ENCODE results near the gene PLA2G2A. TPM values are rescaled to one million over a fixed set of nuclear protein-coding genes. Genes with fewer than 3 reads are reported as not detected.

Gene PLA2G2A
- total RNA-seq, 1 donor = 0.27 TPM

- peak; percentile 99 for TF ChIP-seq CTCF (IDR thresholded peaks at IDR 0.05; ENCODE audit: insufficient read depth, low read length)
- DNase-seq (ENCODE audit: low read depth) = peak; percentile 82
- H3K4me3 ChIP-seq (ENCODE audit: low read depth, low read length) = no peak overlapping the region
Measured at GRCh38 chr1:19974822-19975416, 4.5 kb downstream of the PLA2G2A start.

DNA sequence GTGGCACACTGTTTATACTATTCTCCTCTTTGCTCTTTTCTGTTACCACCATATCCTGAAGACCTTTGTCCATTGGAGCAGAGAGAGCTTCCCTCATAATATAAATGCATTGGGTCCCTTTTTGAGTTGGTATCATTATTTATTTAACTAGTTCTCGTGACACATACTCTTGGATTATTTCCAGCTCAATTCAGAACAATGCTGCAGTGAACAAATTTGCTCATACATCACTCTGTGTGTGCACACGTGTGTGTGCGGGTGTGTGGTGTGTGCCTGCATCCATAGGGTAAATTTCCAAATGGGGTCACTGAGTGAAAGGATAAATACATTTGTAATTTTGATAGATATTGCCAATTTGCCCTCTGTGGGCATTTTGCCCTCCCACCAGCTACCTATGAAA, 5.8 kb downstream of the PLA2G2A start:
- DNase-seq (ENCODE audit: low read depth) = peak; percentile 13
- no peak for TF ChIP-seq CTCF (IDR thresholded peaks at IDR 0.05; ENCODE audit: insufficient read depth, low read length)
- H3K4me3 ChIP-seq (ENCODE audit: low read depth, low read length) = no peak overlapping the region

GRCh38 chr1:19971664-19972063, 7.8 kb downstream of the PLA2G2A start:
- no peak overlapping the region for H3K4me3 ChIP-seq (ENCODE audit: low read depth, low read length)
- no peak for DNase-seq (ENCODE audit: low read depth)
- TF ChIP-seq CTCF (IDR thresholded peaks at IDR 0.05; ENCODE audit: insufficient read depth, low read length) = no peak

GRCh38 chr1:19969898-19970660, 9.3 kb downstream of the PLA2G2A start:
- TF ChIP-seq CTCF (IDR thresholded peaks at IDR 0.05; ENCODE audit: insufficient read depth, low read length) = no peak
- H3K4me3 ChIP-seq (ENCODE audit: low read depth, low read length) = no peak overlapping the region
- DNase-seq (ENCODE audit: low read depth) = peak; percentile 9

DNA sequence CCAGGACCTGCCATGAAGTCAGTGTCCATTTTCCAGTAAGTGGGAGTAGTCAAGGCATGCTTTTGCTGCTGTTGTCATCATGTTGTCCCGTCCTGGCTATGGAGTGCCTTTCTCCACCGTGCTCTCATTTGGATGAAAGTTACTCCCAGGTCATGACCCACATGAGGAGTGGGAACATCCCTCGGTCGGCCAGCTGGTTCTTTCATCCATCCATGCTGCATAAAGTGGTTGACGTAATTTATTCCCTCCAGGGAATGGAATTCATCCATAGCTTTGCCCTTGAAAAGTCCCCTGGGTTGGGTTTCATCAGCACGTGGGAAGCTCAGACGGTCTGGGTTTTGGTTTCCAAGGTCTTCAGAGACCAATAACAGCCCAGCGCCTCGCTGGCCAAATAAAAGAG, 11.6 kb downstream of the PLA2G2A start:
- DNase-seq (ENCODE audit: low read depth) = no peak
- no peak for TF ChIP-seq CTCF (IDR thresholded peaks at IDR 0.05; ENCODE audit: insufficient read depth, low read length)
- H3K4me3 ChIP-seq (ENCODE audit: low read depth, low read length) = no peak overlapping the region

- DNase-seq (ENCODE audit: low read depth) = no peak
- H3K4me3 ChIP-seq (ENCODE audit: low read depth, low read length) = no peak overlapping the region
- TF ChIP-seq CTCF (IDR thresholded peaks at IDR 0.05; ENCODE audit: insufficient read depth, low read length) = no peak
Measured at GRCh38 chr1:19964542-19964941, 14.9 kb downstream of the PLA2G2A start.
